ENCODE measurements around the gene TRIP10.

TRIP10 gene

GRCh38 chr19:6730153-6730804 is 9.2 kb upstream of the TRIP10 start:
- Histone ChIP-seq H3K27me3 (ENCODE audit: insufficient read depth, low read depth) (no peaks in the 10 kb centered on the region), H3K9ac (no peak overlapping the region), H3K4me3 (IDR thresholded peaks at IDR 0.05; ENCODE audit: insufficient read depth, low read depth, low read length) (no peak overlapping the region), H3K79me2 (ENCODE audit: insufficient read depth, low read depth) (no peaks in the 10 kb centered on the region), H2AFZ (ENCODE audit: low read depth) (no peak overlapping the region), H3K4me1 (ENCODE audit: low read depth, poor library complexity, severe bottlenecking) (peaks cover under 1% of the 10 kb centered on the region), H3K4me2 (no peak overlapping the region), H3K27ac (no peak overlapping the region), H4K20me1 (ENCODE audit: insufficient read depth) (no peaks in the 10 kb centered on the region), H3K36me3 (ENCODE audit: insufficient read depth) (no peaks in the 10 kb centered on the region)
- no peak for TF ChIP-seq CTCF (conservative IDR thresholded peaks at IDR 0.05; ENCODE audit: low read depth, low read length)

- Histone ChIP-seq H3K4me1 (ENCODE audit: low read depth, poor library complexity, severe bottlenecking) (peaks cover 9% of the 10 kb centered on the region), H3K4me3 (IDR thresholded peaks at IDR 0.05; ENCODE audit: insufficient read depth, low read depth, low read length) (no peak overlapping the region), H2AFZ (ENCODE audit: low read depth) (no peak overlapping the region), H3K27ac (no peak overlapping the region), H3K27me3 (ENCODE audit: insufficient read depth, low read depth) (no peaks in the 10 kb centered on the region), H4K20me1 (ENCODE audit: insufficient read depth) (no peaks in the 10 kb centered on the region), H3K36me3 (ENCODE audit: insufficient read depth) (no peaks in the 10 kb centered on the region), H3K79me2 (ENCODE audit: insufficient read depth, low read depth) (no peaks in the 10 kb centered on the region; the same call in 1 of the 2 replicates), H3K4me2 (no peak overlapping the region), H3K9ac (no peak overlapping the region)
- TF ChIP-seq CTCF (conservative IDR thresholded peaks at IDR 0.05; ENCODE audit: low read depth, low read length): no peak
Observed at GRCh38 chr19:6730941-6731670, 8.4 kb upstream of the TRIP10 start.

- Histone ChIP-seq H3K36me3 (ENCODE audit: insufficient read depth) (no peaks in the 10 kb centered on the region), H4K20me1 (ENCODE audit: insufficient read depth) (no peaks in the 10 kb centered on the region), H3K4me1 (ENCODE audit: low read depth, poor library complexity, severe bottlenecking) (peaks cover 11% of the 10 kb centered on the region), H3K9ac (no peak overlapping the region), H3K27me3 (ENCODE audit: insufficient read depth, low read depth) (no peaks in the 10 kb centered on the region), H3K4me2 (no peak overlapping the region), H3K27ac (no peak overlapping the region), H2AFZ (ENCODE audit: low read depth) (no peak overlapping the region), H3K4me3 (IDR thresholded peaks at IDR 0.05; ENCODE audit: insufficient read depth, low read depth, low read length) (no peak overlapping the region), H3K79me2 (ENCODE audit: insufficient read depth, low read depth) (no peaks in the 10 kb centered on the region; the same call in 1 of the 2 replicates)
- TF ChIP-seq CTCF (conservative IDR thresholded peaks at IDR 0.05; ENCODE audit: low read depth, low read length): no peak
Observed at GRCh38 chr19:6731822-6732221, 7.7 kb upstream of the TRIP10 start.

- TF ChIP-seq CTCF (conservative IDR thresholded peaks at IDR 0.05; ENCODE audit: low read depth, low read length): no peak
- no peaks in the 10 kb centered on the region for H3K27me3 ChIP-seq (ENCODE audit: insufficient read depth, low read depth)
- H3K9ac ChIP-seq: no peak overlapping the region
- no peaks in the 10 kb centered on the region; the same call in 1 of the 2 replicates for H3K79me2 ChIP-seq (ENCODE audit: insufficient read depth, low read depth)
- peaks cover 12% of the 10 kb centered on the region for H3K4me1 ChIP-seq (ENCODE audit: low read depth, poor library complexity, severe bottlenecking)
- no peaks in the 10 kb centered on the region for H4K20me1 ChIP-seq (ENCODE audit: insufficient read depth)
- no peak overlapping the region for H3K4me2 ChIP-seq
- H3K36me3 ChIP-seq (ENCODE audit: insufficient read depth): no peaks in the 10 kb centered on the region
- H2AFZ ChIP-seq (ENCODE audit: low read depth): no peak overlapping the region
- H3K4me3 ChIP-seq (IDR thresholded peaks at IDR 0.05; ENCODE audit: insufficient read depth, low read depth, low read length): no peak overlapping the region
- no peak overlapping the region for H3K27ac ChIP-seq
Observed at GRCh38 chr19:6732803-6733337, 6.6 kb upstream of the TRIP10 start.

All from KMS-11 (cell line).